Measurements from ENCODE around the gene IRAG1. TPM values are rescaled to one million over a fixed set of nuclear protein-coding genes. Genes with fewer than 3 reads are reported as not detected.

The IRAG1 gene
- total and polyA plus RNA-seq, 2 of the 13 experiments (the other 11 are each of a cell fraction or from before 2014, with no cell fraction given), result 0.13 to 0.20 TPM

DNA sequence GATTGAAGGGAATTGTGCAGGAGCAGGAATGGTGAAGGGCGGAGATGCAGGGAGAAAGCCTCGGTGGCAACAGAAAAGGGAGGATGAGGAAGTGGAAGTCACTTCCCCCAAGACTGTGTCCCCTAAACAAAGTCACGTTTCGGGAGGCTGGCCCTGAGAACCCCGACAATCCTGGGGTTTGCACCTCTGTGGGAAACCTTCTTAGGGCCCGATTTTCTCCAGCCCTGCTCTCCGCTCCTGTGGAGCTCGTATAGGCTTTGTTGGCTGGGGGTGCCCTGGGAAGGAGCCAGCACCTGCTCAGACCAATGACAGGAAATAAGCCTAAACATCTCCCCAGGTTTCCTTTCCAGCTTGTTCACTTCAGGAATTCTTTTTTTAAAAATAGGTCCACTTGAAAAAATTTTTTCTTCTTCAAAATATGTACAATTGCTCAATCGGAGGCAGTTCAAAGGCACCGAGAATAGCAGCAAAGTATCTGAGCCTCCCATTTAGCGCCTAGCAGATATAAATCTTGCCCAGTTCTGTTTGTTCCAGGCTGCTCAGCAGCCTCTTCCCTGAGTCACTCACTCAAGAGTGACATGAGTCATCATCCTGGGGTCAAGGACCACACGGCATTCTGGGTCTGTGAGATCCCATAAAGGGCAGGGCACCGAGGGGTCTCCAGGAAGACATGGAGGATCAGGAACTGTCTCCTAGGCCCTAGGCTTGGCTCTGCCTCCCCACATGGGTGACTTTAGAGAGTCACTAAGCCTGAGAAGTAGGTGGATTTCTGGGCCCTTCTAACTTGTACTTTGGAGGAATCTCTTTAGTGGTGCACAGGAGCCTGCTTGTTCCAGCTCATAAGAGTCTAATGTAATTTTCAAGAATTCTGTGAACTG is 34.0 kb downstream of the IRAG1 start (continued):
- no peak for TF ChIP-seq HMGXB3 (CRISPR knock-in tag; IDR thresholded peaks at IDR 0.05; ENCODE audit: borderline replicate concordance)
- TF ChIP-seq FOSL2 (CRISPR knock-in tag; IDR thresholded peaks at IDR 0.05), result peak; percentile 99
- TF ChIP-seq SMC3 (IDR thresholded peaks at IDR 0.05; ENCODE audit: low read length), result peak; percentile 10; the same call in 1 of the 2 replicates
- TF ChIP-seq ZNF777 (CRISPR knock-in tag; IDR thresholded peaks at IDR 0.05), result no peak
- no peak for TF ChIP-seq FOXA1 (IDR thresholded peaks at IDR 0.05)
- TF ChIP-seq FOXA1 (CRISPR knock-in tag; IDR thresholded peaks at IDR 0.05), result 0 out of 2 replicates have a peak, but pooled peaks have one; percentile 9
- TF ChIP-seq KDM4B (CRISPR knock-in tag; IDR thresholded peaks at IDR 0.05), result no peak
- TF ChIP-seq HMG20A (CRISPR knock-in tag; IDR thresholded peaks at IDR 0.05; ENCODE audit: borderline replicate concordance), result peak; percentile 58; the same call in 1 of the 2 replicates
- no peak for TF ChIP-seq ZNF232 (CRISPR knock-in tag; IDR thresholded peaks at IDR 0.05; ENCODE audit: borderline replicate concordance)
- peak; percentile 44; the same call in 1 of the 2 replicates for TF ChIP-seq NR2C2 (CRISPR knock-in tag; IDR thresholded peaks at IDR 0.05; ENCODE audit: borderline replicate concordance)
- TF ChIP-seq DPF2 (CRISPR knock-in tag; IDR thresholded peaks at IDR 0.05; ENCODE audit: borderline replicate concordance, low read depth), result 0 out of 2 replicates have a peak, but pooled peaks have one; percentile 21
- no peak for TF ChIP-seq ZNF138 (CRISPR knock-in tag; IDR thresholded peaks at IDR 0.05; ENCODE audit: low read depth)
- 0 out of 2 replicates have a peak, but pooled peaks have one; percentile 17 for TF ChIP-seq ELF3 (CRISPR knock-in tag; IDR thresholded peaks at IDR 0.05)
- TF ChIP-seq ESRRA (CRISPR knock-in tag; IDR thresholded peaks at IDR 0.05; ENCODE audit: low read depth), result no peak
- TF ChIP-seq ZNF20 (CRISPR knock-in tag; IDR thresholded peaks at IDR 0.05), result no peak
- TF ChIP-seq TRIM24 (CRISPR knock-in tag; IDR thresholded peaks at IDR 0.05), result 0 out of 2 replicates have a peak, but pooled peaks have one; percentile 18
- peak; percentile 32; the same call in 1 of the 2 replicates for TF ChIP-seq FOXA3 (CRISPR knock-in tag; IDR thresholded peaks at IDR 0.05)
- no peak for TF ChIP-seq ZNF720 (CRISPR knock-in tag; IDR thresholded peaks at IDR 0.05)
- peak; percentile 73 for TF ChIP-seq ARID5B (CRISPR knock-in tag; IDR thresholded peaks at IDR 0.05)
- TF ChIP-seq SOX13 (IDR thresholded peaks at IDR 0.05), result no peak
- TF ChIP-seq SOX13 (CRISPR knock-in tag; conservative IDR thresholded peaks at IDR 0.05 in 1 of 2, IDR thresholded peaks at IDR 0.05 in 1 of 2), result peak in 1 of 2 experiments; percentile 43; a peak in 1 of 4 replicates
- TF ChIP-seq CAMTA2 (CRISPR knock-in tag; IDR thresholded peaks at IDR 0.05; ENCODE audit: borderline replicate concordance), result no peak
- no peak for TF ChIP-seq BRCA1 (CRISPR knock-in tag; IDR thresholded peaks at IDR 0.05)
